HepG2 (cell line): ENCODE results near the gene ATG9A. TPM values are rescaled to one million over a fixed set of nuclear protein-coding genes. Genes with fewer than 3 reads are reported as not detected.

ENCODE experiments used
- KLF9 ChIP-seq: IDR thresholded peaks from 2 replicates; pipeline ENCODE4 v1.6.1; 2016; ENCODE audit warnings: low read depth
- MXI1 ChIP-seq: IDR thresholded peaks from 3 replicates; pipeline ENCODE4 v1.6.1; 2012; ENCODE audit warnings: low read depth, low read length, inconsistent platforms, borderline replicate concordance
- MYPOP ChIP-seq: sonication (generic); formaldehyde crosslinking; IDR thresholded peaks from 2 replicates; pipeline ENCODE4 v1.8.1; 2023; ENCODE audit warnings: mild to moderate bottlenecking, moderate library complexity, missing genetic modification reagents
- RFX3 ChIP-seq: IDR thresholded peaks from 2 replicates; pipeline ENCODE4 v1.6.1; 2016; ENCODE audit warnings: missing biosample characterization, missing genetic modification reagents
- SALL1 ChIP-seq: sonication (generic); formaldehyde crosslinking; IDR thresholded peaks from 2 replicates; pipeline ENCODE4 v1.8.0; 2022; ENCODE audit warnings: mild to moderate bottlenecking, missing genetic modification reagents
- SIX1 ChIP-seq: sonication (generic); formaldehyde crosslinking; IDR thresholded peaks from 2 replicates; pipeline ENCODE4 v1.4.0; 2020; ENCODE audit warnings: missing genetic modification reagents, borderline replicate concordance
- TIGD3 ChIP-seq: sonication (generic); formaldehyde crosslinking; IDR thresholded peaks from 2 replicates; pipeline ENCODE4 v1.5.1; 2020; ENCODE audit warnings: mild to moderate bottlenecking, missing genetic modification reagents, borderline replicate concordance
- YEATS4 ChIP-seq: sonication (generic); formaldehyde crosslinking; IDR thresholded peaks from 2 replicates; pipeline ENCODE4 v1.4.0; 2020; ENCODE audit warnings: missing genetic modification reagents, borderline replicate concordance
- ZHX2 ChIP-seq, 2 experiments: sonication (generic) in 1 of 2; formaldehyde crosslinking in 1 of 2; IDR thresholded peaks; 2 replicates each; pipeline versions ENCODE4 v1.6.1 to v1.9.0; 2014 to 2022; ENCODE audit warnings: antibody characterized with exemption in 1 of 2, borderline replicate concordance in 1 of 2, inconsistent platforms in 1 of 2, low read depth in 1 of 2, missing genetic modification reagents in 1 of 2
- ZNF253 ChIP-seq: sonication (generic); formaldehyde crosslinking; IDR thresholded peaks from 2 replicates; pipeline ENCODE4 v1.8.0; 2022; ENCODE audit warnings: mild to moderate bottlenecking, missing genetic modification reagents, borderline replicate concordance
- ZNF615 ChIP-seq: sonication (generic); formaldehyde crosslinking; IDR thresholded peaks from 2 replicates; pipeline ENCODE4 v1.5.0; 2020; ENCODE audit warnings: mild to moderate bottlenecking, missing genetic modification reagents, borderline replicate concordance
- ZNF766 ChIP-seq: sonication (generic); formaldehyde crosslinking; IDR thresholded peaks from 2 replicates; pipeline ENCODE4 v1.5.0; 2020; ENCODE audit warnings: missing genetic modification reagents, borderline replicate concordance
- ZSCAN25 ChIP-seq: sonication (generic); formaldehyde crosslinking; IDR thresholded peaks from 2 replicates; pipeline ENCODE4 v1.8.0; 2022; ENCODE audit warnings: mild to moderate bottlenecking, missing genetic modification reagents
- polyA plus RNA-seq, 8 experiments: library from polyadenylated mRNA; depleted of rRNA in 3 of 8; stranded (reverse) in 7 of 8; unstranded in 1 of 8; fragments of >200 nt; fragmentation: Illumina TruSeq in 4 of 8; extraction: Trizol in 4 of 8; gene quantifications; 2 replicates each; pipeline versions ENCODE4 v1.2.1 to v1.2.3, GENCODE V29; 2011 to 2016; ENCODE audit warnings: low read depth in 4 of 8, missing spikeins in 1 of 8, mixed read lengths in 1 of 8; ENCODE audit not compliant: insufficient read depth in 1 of 8
- total RNA-seq, 5 experiments: library from RNA; depleted of rRNA; stranded (reverse); fragments of >200 nt; fragmentation: Illumina TruSeq; extraction: Trizol; gene quantifications; 2 replicates each; pipeline ENCODE4 v1.2.3, GENCODE V29; 2016; ENCODE audit warnings: low read depth in 1 of 5
- TF ChIP-seq, protein P1 (sequence below): sonication (generic); formaldehyde crosslinking; IDR thresholded peaks from 2 replicates; pipeline ENCODE4 v1.4.0; 2020; ENCODE audit warnings: missing genetic modification reagents; ENCODE audit errors: not compliant biosample characterization
- TF ChIP-seq, protein P2 (sequence below): sonication (generic); formaldehyde crosslinking; IDR thresholded peaks from 2 replicates; pipeline ENCODE4 v1.5.0; 2020; ENCODE audit warnings: missing genetic modification reagents
- TF ChIP-seq, protein P3 (sequence below): sonication (generic); formaldehyde crosslinking; IDR thresholded peaks from 2 replicates; pipeline ENCODE4 v1.5.0; 2020; ENCODE audit warnings: mild to moderate bottlenecking, missing genetic modification reagents

The ATG9A gene
- total and polyA plus RNA-seq, 2 of the 13 experiments (the other 11 are each of a cell fraction or from before 2014, with no cell fraction given), result 35.0 to 131 TPM

GRCh38 chr2:219175928-219176817 lies 53.3 kb downstream of the ATG9A start (continued):
- TF ChIP-seq YEATS4 (CRISPR knock-in tag), result no peak
- no peak for TF ChIP-seq ZNF253 (CRISPR knock-in tag)
- 0 out of 2 replicates have a peak, but pooled peaks have one; percentile 14 for TF ChIP-seq KLF9 (CRISPR knock-in tag)
- TF ChIP-seq ZHX2 (IDR thresholded peaks at IDR 0.05; ENCODE audit: low read depth), result no peak
- no peak for TF ChIP-seq ZHX2 (CRISPR knock-in tag; IDR thresholded peaks at IDR 0.05; ENCODE audit: borderline replicate concordance)
- TF ChIP-seq ZNF615 (CRISPR knock-in tag), result no peak
- no peak for TF ChIP-seq SIX1
- no peak for TF ChIP-seq SALL1 (CRISPR knock-in tag)
- TF ChIP-seq, protein P1, sequence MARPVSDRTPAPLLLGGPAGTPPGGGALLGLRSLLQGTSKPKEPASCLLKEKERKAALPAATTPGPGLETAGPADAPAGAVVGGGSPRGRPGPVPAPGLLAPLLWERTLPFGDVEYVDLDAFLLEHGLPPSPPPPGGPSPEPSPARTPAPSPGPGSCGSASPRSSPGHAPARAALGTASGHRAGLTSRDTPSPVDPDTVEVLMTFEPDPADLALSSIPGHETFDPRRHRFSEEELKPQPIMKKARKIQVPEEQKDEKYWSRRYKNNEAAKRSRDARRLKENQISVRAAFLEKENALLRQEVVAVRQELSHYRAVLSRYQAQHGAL (CRISPR knock-in tag), result no peak
- TF ChIP-seq, protein P2, sequence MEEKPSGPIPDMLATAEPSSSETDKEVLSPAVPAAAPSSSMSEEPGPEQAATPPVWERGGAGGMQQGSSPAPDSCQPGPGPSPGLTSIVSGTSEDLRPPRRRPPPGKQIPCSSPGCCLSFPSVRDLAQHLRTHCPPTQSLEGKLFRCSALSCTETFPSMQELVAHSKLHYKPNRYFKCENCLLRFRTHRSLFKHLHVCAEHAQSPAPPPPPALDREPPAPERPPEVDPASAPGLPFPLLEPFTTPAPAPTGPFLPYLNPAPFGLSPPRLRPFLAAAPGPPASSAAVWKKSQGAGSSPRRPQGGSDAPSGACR (CRISPR knock-in tag), result no peak
- TF ChIP-seq MYPOP (CRISPR knock-in tag), result no peak
- TF ChIP-seq, protein P3, sequence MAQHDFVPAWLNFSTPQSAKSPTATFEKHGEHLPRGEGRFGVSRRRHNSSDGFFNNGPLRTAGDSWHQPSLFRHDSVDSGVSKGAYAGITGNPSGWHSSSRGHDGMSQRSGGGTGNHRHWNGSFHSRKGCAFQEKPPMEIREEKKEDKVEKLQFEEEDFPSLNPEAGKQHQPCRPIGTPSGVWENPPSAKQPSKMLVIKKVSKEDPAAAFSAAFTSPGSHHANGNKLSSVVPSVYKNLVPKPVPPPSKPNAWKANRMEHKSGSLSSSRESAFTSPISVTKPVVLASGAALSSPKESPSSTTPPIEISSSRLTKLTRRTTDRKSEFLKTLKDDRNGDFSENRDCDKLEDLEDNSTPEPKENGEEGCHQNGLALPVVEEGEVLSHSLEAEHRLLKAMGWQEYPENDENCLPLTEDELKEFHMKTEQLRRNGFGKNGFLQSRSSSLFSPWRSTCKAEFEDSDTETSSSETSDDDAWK (CRISPR knock-in tag), result no peak
- no peak for TF ChIP-seq TIGD3 (CRISPR knock-in tag)
- no peak for TF ChIP-seq ZNF766 (CRISPR knock-in tag)
- no peak for TF ChIP-seq MXI1
- no peak for TF ChIP-seq RFX3 (CRISPR knock-in tag)
- TF ChIP-seq ZSCAN25, result no peak; the same call in 1 of the 2 replicates
